C4-2B (cell line): ENCODE measurements around the gene PTGES3L.

ENCODE experiments used
- H3K27ac ChIP-seq: fragments of 450-650 bp; 2 replicates; pipeline ENCODE4 v1.5.1; 2017
- CTCF ChIP-seq: fragments of 450-650 bp; conservative IDR thresholded peaks from 2 replicates; pipeline ENCODE4 v1.5.1; 2017; ENCODE audit warnings: mild to moderate bottlenecking
- ZFX ChIP-seq: fragments of 450-650 bp; IDR thresholded peaks from 2 replicates; pipeline ENCODE4 v1.6.1; 2017

PTGES3L gene

GRCh38 chr17:43018008-43018853, 38.4 kb upstream of the PTGES3L start:
- TF ChIP-seq CTCF (no peak), ZFX (no peak)
- H3K27ac ChIP-seq: no peak overlapping the region

GRCh38 chr17:43016216-43016615, 36.3 kb upstream of the PTGES3L start:
- TF ChIP-seq ZFX: no peak
- no peak for TF ChIP-seq CTCF
- H3K27ac ChIP-seq: no peak overlapping the region

- no peak overlapping the region for H3K27ac ChIP-seq
- TF ChIP-seq ZFX (no peak), CTCF (no peak)
Observed at GRCh38 chr17:43015579-43015978, 35.7 kb upstream of the PTGES3L start.

GRCh38 chr17:43014649-43015542, 35.0 kb upstream of the PTGES3L start:
- TF ChIP-seq CTCF (no peak), ZFX (no peak)
- no peak overlapping the region for H3K27ac ChIP-seq

- TF ChIP-seq ZFX (no peak), CTCF (no peak)
- no peak overlapping the region for H3K27ac ChIP-seq
Observed at GRCh38 chr17:43014020-43014648, 34.3 kb upstream of the PTGES3L start.

DNA sequence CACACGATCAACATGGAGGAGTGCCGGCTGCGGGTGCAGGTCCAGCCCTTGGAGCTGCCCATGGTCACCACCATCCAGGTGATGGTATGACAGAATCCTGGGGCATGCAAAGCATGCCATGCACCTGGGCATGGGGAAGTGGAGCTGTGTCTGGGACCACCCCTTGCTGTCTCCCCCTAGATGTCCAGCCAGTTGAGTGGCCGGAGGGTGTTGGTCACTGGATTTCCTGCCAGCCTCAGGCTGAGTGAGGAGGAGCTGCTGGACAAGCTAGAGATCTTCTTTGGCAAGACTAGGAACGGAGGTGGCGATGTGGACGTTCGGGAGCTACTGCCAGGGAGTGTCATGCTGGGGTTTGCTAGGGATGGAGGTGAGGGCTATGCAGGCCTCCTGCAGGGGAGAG, 33.4 kb upstream of the PTGES3L start:
- no peak for TF ChIP-seq ZFX
- no peak for TF ChIP-seq CTCF
- H3K27ac ChIP-seq: no peak overlapping the region
